8988T (cell line): ENCODE data around the gene ZNF385B.
"Not testable (repeated sequence)": the region's sequence is repeated elsewhere in the genome, so short reads cannot be mapped to it uniquely, and the experiment has no call there.

Experiments
- DNase-seq: peaks from one replicate; pipeline ENCODE4 v3.0.0; 2011

ZNF385B gene

GRCh38 chr2:179671043-179671981, 190.1 kb downstream of the ZNF385B start:
- no peak for DNase-seq

GRCh38 chr2:179669196-179669595, 192.2 kb downstream of the ZNF385B start:
- DNase-seq, result no peak

- no peak for DNase-seq
These were observed 196.2 kb downstream of the ZNF385B start for GRCh38 chr2:179664972-179665812.

GRCh38 chr2:179661986-179662385, 199.4 kb downstream of the ZNF385B start:
- DNase-seq, result no peak

GRCh38 chr2:179657068-179657595, 204.3 kb downstream of the ZNF385B start:
- no peak for DNase-seq

GRCh38 chr2:179655627-179656026, 205.8 kb downstream of the ZNF385B start:
- no peak for DNase-seq

- DNase-seq, result no peak
These were observed 206.6 kb downstream of the ZNF385B start for GRCh38 chr2:179654806-179655205.

- no peak for DNase-seq
These were observed 209.1 kb downstream of the ZNF385B start for GRCh38 chr2:179652296-179652695.

GRCh38 chr2:179650420-179650819, 211.0 kb downstream of the ZNF385B start:
- DNase-seq, result no peak

- no peak for DNase-seq
These were observed 214.4 kb downstream of the ZNF385B start for GRCh38 chr2:179646862-179647587.

DNA sequence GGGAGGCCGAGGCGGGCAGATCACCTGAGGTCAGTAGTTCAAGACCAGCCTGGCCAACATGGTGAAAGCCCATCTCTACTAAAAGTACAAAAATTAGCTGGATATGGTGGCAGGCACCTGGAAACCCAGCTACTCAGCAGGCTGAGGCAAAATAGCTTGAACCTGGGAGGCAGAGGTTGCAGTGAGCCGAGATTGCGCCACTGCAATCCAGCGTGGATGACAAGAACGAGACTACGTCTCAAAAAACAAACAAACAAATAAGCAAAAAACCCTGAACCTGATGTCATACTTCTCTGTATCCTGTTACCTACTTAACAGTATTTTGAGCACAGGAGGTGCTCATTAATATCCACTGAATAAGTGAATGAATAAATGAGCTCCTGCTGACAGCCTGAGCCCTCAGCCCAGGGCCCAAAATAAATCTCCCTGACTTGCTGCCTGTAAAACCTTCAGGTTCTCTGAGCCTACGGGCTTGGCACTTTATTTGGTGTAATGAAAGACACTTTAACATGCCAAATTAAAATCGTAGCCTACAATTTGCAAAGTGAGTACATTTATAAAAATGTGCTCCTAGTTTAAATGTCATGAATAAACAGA, 215.1 kb downstream of the ZNF385B start:
- no peak for DNase-seq

DNA sequence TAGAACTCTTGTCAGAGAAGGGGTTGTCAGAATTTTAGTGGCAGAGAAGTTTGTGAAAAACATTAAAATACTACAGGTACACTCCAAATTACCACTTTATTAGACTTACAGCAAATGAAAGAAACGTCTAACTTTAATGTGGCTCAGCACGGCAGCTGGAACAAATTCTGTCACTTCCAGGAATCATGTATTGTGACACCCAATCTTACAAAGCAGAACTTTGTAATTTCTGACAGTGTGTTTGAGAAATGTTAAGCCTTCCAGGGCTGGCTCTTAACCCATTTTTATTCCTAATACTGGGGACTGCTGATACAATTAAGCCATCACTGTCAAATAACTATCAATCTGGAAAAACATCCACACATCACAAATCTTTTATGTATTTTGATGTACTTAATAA, 216.4 kb downstream of the ZNF385B start:
- DNase-seq, result no peak

DNA sequence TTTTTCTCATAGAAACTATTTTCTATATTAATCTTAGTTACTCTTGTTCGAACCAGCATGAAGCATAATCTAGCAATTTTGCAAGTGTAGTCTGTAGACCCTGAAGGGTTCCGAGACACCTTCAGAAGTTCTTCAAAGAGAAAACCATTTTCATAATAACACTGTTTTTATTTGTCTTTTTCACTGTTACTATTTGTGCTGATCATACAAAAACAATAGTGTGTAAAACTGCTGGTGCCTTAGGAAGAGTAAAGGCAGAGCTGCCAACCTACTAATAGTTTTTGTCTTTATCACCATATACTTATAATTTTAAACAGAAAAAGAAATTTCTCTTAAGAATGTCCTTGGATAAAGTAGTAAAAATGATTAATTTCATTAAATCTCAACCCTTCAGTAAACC, 218.9 kb downstream of the ZNF385B start:
- no peak for DNase-seq

GRCh38 chr2:179636995-179637394, 224.4 kb downstream of the ZNF385B start:
- no peak for DNase-seq

DNA sequence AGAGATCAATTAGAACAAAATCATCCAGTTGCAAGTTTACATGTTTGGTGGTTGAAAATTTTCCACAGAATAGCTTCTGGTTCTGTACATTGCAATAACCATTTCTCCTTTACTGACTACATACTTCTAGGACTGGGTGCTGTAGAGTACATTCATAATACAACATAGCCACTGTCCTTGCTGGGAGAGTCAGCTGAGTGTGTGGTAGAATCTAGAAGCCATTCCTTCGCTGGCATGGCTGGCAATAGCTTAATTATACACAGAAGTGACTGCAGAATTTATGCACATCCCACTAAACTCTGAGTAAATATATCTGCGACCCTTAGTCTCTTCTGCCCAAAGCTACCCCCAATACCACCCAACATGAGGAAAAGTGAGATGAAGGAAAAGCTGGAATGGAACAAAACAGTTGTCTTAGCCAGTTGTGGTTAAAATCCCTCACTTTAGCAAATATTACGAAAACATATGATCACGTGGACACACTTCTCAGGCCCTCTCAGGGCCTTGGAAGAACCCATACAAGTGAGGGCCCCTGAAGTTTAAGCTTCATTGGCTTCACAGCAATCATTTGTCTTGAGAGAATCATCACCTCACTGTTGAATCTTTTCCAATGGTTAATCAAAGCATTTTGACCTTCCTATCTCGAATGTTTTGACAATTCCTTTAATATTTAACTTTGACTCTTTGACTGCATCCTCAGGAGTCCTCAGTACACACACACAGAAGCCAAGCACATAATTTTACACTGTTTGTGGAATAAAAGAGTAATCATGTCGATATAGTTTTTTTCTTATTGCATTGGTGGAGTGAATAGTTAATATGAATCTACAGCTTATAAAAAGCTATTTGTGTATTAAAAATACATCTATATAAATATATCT, 225.1 kb downstream of the ZNF385B start:
- DNase-seq, result no peak

DNA sequence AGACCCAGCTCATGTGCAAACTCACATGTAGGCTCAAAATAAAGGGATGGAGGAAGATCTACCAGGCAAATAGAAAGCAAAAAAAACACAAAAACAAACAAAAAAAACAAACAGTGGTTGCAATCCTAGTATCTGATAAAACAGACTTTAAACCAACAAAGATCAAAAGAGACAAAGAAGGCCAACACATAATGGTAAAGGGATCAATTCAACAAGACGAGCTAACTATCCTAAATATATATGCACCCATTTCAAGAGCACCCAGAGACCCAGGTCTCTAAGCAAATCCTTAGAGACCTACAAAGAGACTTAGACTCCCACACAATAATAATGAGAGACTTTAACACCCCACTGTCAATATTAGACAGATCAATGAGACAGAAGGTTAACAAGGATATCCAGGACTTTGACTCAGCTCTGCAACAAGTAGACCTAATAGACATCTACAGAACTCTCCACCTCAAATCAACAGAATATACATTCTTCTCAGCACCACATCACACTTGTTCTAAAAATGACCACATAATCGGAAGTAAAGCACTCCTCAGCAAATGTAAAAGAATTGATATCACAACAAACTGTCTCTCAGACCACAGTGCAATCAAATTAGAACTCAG, 229.5 kb downstream of the ZNF385B start:
- not testable (repeated sequence) for DNase-seq

GRCh38 chr2:179629776-179630175, 231.6 kb downstream of the ZNF385B start:
- not testable (repeated sequence) for DNase-seq

GRCh38 chr2:179626261-179626660, 235.2 kb downstream of the ZNF385B start:
- no peak for DNase-seq

DNA sequence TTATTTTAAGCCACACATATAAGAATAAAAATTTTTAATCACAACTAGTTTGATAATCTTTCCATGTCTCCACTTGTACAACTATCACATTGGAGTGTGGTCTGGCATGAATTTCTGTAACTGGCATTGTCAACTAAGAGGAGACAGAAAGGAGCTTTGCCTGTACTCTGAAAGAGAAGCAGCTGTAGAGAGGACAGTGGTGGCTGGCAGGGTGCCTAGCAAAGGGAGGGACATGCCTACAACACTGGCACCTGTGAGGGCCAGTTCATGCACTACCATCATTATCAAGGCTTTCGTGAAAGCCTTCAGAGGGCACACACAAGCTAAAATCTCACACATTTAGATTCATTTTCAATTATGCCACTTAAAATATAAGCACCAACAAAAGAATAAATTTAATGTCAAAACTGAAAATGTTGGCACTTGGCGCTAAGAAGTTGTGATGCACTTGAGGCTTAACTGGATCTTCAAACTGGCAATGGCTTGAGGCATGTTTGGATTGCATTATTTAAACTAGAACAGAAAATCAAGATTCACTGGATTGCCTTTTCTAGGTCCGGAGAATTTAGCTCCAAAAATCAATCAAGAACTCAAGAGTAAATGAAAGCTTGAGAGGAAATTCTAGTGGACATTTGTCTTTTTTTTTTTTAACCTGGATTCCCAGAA, 238.6 kb downstream of the ZNF385B start:
- no peak for DNase-seq

GRCh38 chr2:179622112-179622511, 239.3 kb downstream of the ZNF385B start:
- no peak for DNase-seq
